HCT116 (cell line): Measurements from ENCODE around the gene ABCA3. TPM values are rescaled to one million over a fixed set of nuclear protein-coding genes. Genes with fewer than 3 reads are reported as not detected.

Experiments
- ATAC-seq: fragments of 200-7000 bp; cut with Tn5 transposase; 2 replicates; pipeline ENCODE4 v1.9.1; 2020; ENCODE audit warnings: mild to moderate bottlenecking, moderate library complexity
- BruUV-seq: library from RNA; stranded (reverse); fragments of 400-500 nt; replicated peaks from 2 replicates; lab custom pipeline; 2021; lab: Mats Ljungman, UMichigan
- CTCF ChIA-PET: fragments of 300-600 bp; sonication (Branson Sonifier 250); formaldehyde crosslinking; loops from one replicate; lab custom pipeline; 2021; ENCODE audit warnings: antibody characterized with exemption; lab: Charles Lee
- POLR2A ChIA-PET: fragments of 300-600, 350-600 bp; sonication (Branson Sonifier 250); formaldehyde crosslinking; loops from one replicate; lab custom pipeline; 2021; ENCODE audit warnings: antibody characterized with exemption; lab: Charles Lee
- RAD21 ChIA-PET, 2 experiments: fragments of 300-600 bp; sonication (Branson Sonifier 250); formaldehyde crosslinking; loops; one replicate each; lab custom pipeline; 2023; ENCODE audit warnings: low total read pairs in 2 of 2; ENCODE audit not compliant: uncharacterized antibody in 2 of 2, unreplicated experiment in 2 of 2, low non-redundant PET in 1 of 2; lab: Charles Lee
- DNase-seq: peaks from one replicate; pipeline ENCODE4 v3.0.0-alpha.2; 2010; ENCODE audit warnings: low read depth, low spot score
- H2AFZ ChIP-seq: fragments of 200-600 bp; shearing (Covaris generic), sonication (generic); 2 replicates; pipeline ENCODE4 v1.6.1; 2017; ENCODE audit warnings: low read depth, mixed run types, mixed read lengths, antibody characterized with exemption, low read length; ENCODE audit not compliant: poor library complexity, severe bottlenecking
- H3K27ac ChIP-seq: 2 replicates; pipeline ENCODE4 v1.5.1; 2012; ENCODE audit warnings: low read depth, low read length
- H3K27me3 ChIP-seq: fragments of 200-600 bp; sonication (generic); 2 replicates; pipeline ENCODE4 v1.6.1; 2016; ENCODE audit warnings: mixed run types, low read length, mixed read lengths; ENCODE audit not compliant: insufficient read depth
- H3K36me3 ChIP-seq, 2 experiments: fragments of 200-500 bp in 1 of 2; fragments of 200-600 bp in 1 of 2; sonication (Bioruptor generic) in 1 of 2; sonication (generic) in 1 of 2; 2 replicates each; pipeline versions ENCODE4 v1.5.1 to v1.6.1; 2014 to 2016; ENCODE audit warnings: low read length in 2 of 2, inconsistent platforms in 1 of 2, mixed read lengths in 1 of 2, mixed run types in 1 of 2; ENCODE audit not compliant: insufficient read depth in 2 of 2, control insufficient read depth in 1 of 2
- H3K4me1 ChIP-seq, 2 experiments: fragments of 200-600 bp in 1 of 2; sonication (generic) in 1 of 2; 2 replicates each; pipeline versions ENCODE4 v1.5.1 to v1.6.1; 2012 to 2017; ENCODE audit warnings: low read length in 2 of 2, inconsistent platforms in 1 of 2, mild to moderate bottlenecking in 1 of 2, mixed read lengths in 1 of 2, mixed run types in 1 of 2, moderate library complexity in 1 of 2; ENCODE audit not compliant: insufficient read depth in 2 of 2, control insufficient read depth in 1 of 2
- H3K4me2 ChIP-seq: fragments of 200-600 bp; sonication (generic); 2 replicates; pipeline ENCODE4 v1.6.1; 2017; ENCODE audit warnings: mixed run types, low read length, mixed read lengths
- H3K4me3 ChIP-seq, 2 experiments: fragments of 200-600 bp in 1 of 2; sonication (generic) in 1 of 2; replicated peaks in 1 of 2; 2 replicates each; pipeline ENCODE4 v1.5.1; 2011 to 2016; ENCODE audit warnings: low read length in 2 of 2, control low read depth in 1 of 2, low read depth in 1 of 2, mild to moderate bottlenecking in 1 of 2, mixed read lengths in 1 of 2, mixed run types in 1 of 2
- H3K79me2 ChIP-seq: fragments of 200-600 bp; sonication (generic); 2 replicates; pipeline ENCODE4 v1.6.1; 2017; ENCODE audit warnings: mild to moderate bottlenecking, mixed run types, low read length, moderate library complexity, mixed read lengths; ENCODE audit not compliant: insufficient read depth
- H3K9ac ChIP-seq: fragments of 200-600 bp; sonication (generic); 2 replicates; pipeline ENCODE4 v1.6.1; 2016; ENCODE audit warnings: low read length, mixed read lengths
- H3K9me2 ChIP-seq: fragments of 200-600 bp; sonication (generic), shearing (Covaris generic); 2 replicates; pipeline ENCODE4 v1.6.1; 2017; ENCODE audit warnings: mixed run types, mild to moderate bottlenecking, moderate library complexity; ENCODE audit not compliant: insufficient read depth
- H3K9me3 ChIP-seq, 2 experiments: fragments of 200-500 bp in 1 of 2; fragments of 200-600 bp in 1 of 2; sonication (Bioruptor generic) in 1 of 2; sonication (generic) in 1 of 2; 2 replicates each; pipeline ENCODE4 v1.6.1; 2014 to 2017; ENCODE audit warnings: low read length in 2 of 2, mixed read lengths in 2 of 2, inconsistent platforms in 1 of 2, low read depth in 1 of 2, mild to moderate bottlenecking in 1 of 2, mixed run types in 1 of 2, moderate library complexity in 1 of 2; ENCODE audit not compliant: control insufficient read depth in 1 of 2, insufficient read depth in 1 of 2
- H4K20me1 ChIP-seq: fragments of 200-600 bp; sonication (generic), shearing (Covaris generic); 2 replicates; pipeline ENCODE4 v1.6.1; 2017; ENCODE audit warnings: mixed run types, mild to moderate bottlenecking, moderate library complexity; ENCODE audit not compliant: insufficient read depth
- EZH2 ChIP-seq: fragments of 200-600 bp; sonication (generic); IDR thresholded peaks from 2 replicates; pipeline ENCODE4 v1.6.1; 2017; ENCODE audit warnings: antibody characterized with exemption, mixed run types
- EZH2phosphoT487 ChIP-seq: fragments of 200-600 bp; IDR thresholded peaks from 2 replicates; pipeline ENCODE4 v1.6.1; 2018; ENCODE audit warnings: antibody characterized with exemption, borderline replicate concordance
- FOSL1 ChIP-seq: IDR thresholded peaks from 2 replicates; pipeline ENCODE4 v1.6.1; 2012; ENCODE audit warnings: low read depth
- POLR2AphosphoS5 ChIP-seq: IDR thresholded peaks from 2 replicates; pipeline ENCODE4 v1.6.1; 2011; ENCODE audit warnings: mild to moderate bottlenecking, low read depth, low read length, moderate library complexity
- TCF7L2 ChIP-seq: IDR thresholded peaks from 2 replicates; pipeline ENCODE4 v1.7.0; 2011; ENCODE audit warnings: borderline replicate concordance, inconsistent platforms; ENCODE audit not compliant: insufficient read depth, insufficient read length; ENCODE audit errors: extremely low read depth
- ZNF274 ChIP-seq: fragments of 200-500 bp; sonication (Bioruptor generic); IDR thresholded peaks from 2 replicates; pipeline ENCODE4 v1.6.1; 2014; ENCODE audit warnings: mild to moderate bottlenecking, low read depth, low read length, inconsistent platforms
- intact Hi-C: fragments of 100-400 bp; cut with micrococcal nuclease; formaldehyde crosslinking; loops from 2 replicates; pipeline ENCODE4 v1.10.0; 2022
- total RNA-seq: library from RNA; stranded (reverse); gene quantifications from one replicate; pipeline ENCODE4 v1.2.1, GENCODE V29; 2021; ENCODE audit not compliant: unreplicated experiment
- TF ChIP-seq, protein P1 (sequence below): IDR thresholded peaks from 2 replicates; pipeline ENCODE4 v1.6.1; 2012

Gene ABCA3
- total RNA-seq, 1 experiment from 2014 or later = 5.4 TPM

DNA sequence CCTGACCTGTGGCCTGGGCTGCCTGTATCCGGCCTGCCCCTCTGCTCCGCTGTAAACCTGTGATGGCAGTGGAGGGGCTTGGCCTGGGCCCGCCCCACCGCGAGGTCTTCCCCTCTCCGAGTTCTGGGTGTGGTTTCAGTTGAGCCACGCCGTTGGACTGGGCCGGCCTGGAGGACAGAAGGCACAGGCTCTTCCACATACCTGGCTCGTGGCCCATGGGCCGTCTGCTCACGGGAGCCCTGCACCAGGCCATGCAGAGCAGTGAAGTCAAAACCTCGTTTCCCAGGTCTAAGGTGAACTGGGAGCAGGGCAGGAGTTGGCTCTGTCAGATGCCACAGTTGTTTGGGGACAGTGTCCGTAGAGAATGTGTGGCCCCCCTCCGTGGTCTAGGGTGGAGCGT, 67.0 kb downstream of the ABCA3 start:
- Histone ChIP-seq H3K36me3 (no peaks in the 10 kb centered on the region), H3K27me3 (no peaks in the 10 kb centered on the region), H3K4me1 (peaks cover 11 to 12% of the 10 kb centered on the region in 2 experiments; a peak in 3 of 4 replicates), H2AFZ (no peak overlapping the region), H3K9me2 (no peaks in the 10 kb centered on the region), H3K4me2 (no peak overlapping the region), H3K27ac (no peak overlapping the region), H3K9me3 (no peaks in the 10 kb centered on the region), H3K9ac (no peak overlapping the region), H3K4me3 (no peak overlapping the region), H4K20me1 (no peaks in the 10 kb centered on the region), H3K79me2 (peaks cover 6% of the 10 kb centered on the region; the same call in 1 of the 2 replicates)
- intact Hi-C loops = no loop called here
- RAD21 ChIA-PET = no interaction called here
- POLR2A ChIA-PET = no interaction called here
- CTCF ChIA-PET = no interaction called here
- DNase-seq (no peak), ATAC-seq (no peak)
- TF ChIP-seq ZNF274 (no peak), POLR2AphosphoS5 (no peak), EZH2 (no peak), EZH2phosphoT487 (no peak)
- TF ChIP-seq, protein P1, sequence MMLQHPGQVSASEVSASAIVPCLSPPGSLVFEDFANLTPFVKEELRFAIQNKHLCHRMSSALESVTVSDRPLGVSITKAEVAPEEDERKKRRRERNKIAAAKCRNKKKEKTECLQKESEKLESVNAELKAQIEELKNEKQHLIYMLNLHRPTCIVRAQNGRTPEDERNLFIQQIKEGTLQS = no peak
- TF ChIP-seq, all 23 proteins: peak for 0
- no TSS peak for BruUV-seq

DNA sequence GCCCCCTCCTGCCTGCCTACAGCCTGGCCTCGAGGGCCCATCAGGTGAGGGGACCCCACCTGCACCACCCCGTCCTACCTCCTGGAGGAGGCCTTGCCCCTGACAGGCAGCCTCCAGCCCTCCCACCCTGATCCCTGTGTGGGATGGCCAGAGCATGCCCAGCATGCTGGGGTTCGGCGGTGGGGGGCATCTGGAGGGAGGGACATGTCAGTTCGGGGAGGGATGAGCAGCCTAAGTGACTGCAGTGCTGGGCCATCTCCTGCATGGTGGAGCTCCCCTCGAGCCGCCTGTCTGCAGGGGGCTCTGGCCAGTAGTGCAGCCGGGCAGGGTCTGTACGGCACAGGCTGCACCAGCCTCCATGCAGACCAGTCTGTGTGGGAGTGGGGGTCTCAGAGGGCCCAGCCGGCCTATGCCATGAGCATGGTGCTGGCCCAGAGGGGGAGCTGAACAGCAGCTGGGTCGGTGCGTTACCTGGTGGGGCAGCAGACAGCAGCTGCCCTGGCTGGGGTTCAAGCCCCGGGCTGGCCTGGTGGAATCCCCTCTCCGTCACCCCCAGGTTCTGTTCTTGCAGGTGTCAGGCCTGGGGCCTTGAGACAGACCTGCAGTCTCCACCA, 68.6 kb downstream of the ABCA3 start:
- DNase-seq (no peak), ATAC-seq (no peak)
- Histone ChIP-seq H3K27me3 (no peaks in the 10 kb centered on the region), H3K9me3 (no peaks in the 10 kb centered on the region), H3K79me2 (peaks cover 15% of the 10 kb centered on the region), H4K20me1 (no peaks in the 10 kb centered on the region), H3K4me2 (no peak overlapping the region), H3K4me3 (no peak overlapping the region), H3K4me1 (peaks cover 11 to 12% of the 10 kb centered on the region in 2 experiments; a peak in 3 of 4 replicates), H3K9ac (no peak overlapping the region), H3K9me2 (no peaks in the 10 kb centered on the region), H2AFZ (no peak overlapping the region), H3K27ac (no peak overlapping the region), H3K36me3 (no peaks in the 10 kb centered on the region)
- POLR2A ChIA-PET = no interaction called here
- TF ChIP-seq FOSL1 (no peak), TCF7L2 (no peak)
- TF ChIP-seq, protein P1 = no peak
- RAD21 ChIA-PET = no interaction called here
- intact Hi-C loops = no loop called here
- CTCF ChIA-PET = no interaction called here
- no TSS peak for BruUV-seq
